ENCODE results near the gene ADISSP. TPM values are rescaled to one million over a fixed set of nuclear protein-coding genes. Genes with fewer than 3 reads are reported as not detected.

Gene ADISSP
- total and polyA plus RNA-seq, 2 of the 13 experiments (the other 11 are each of a cell fraction or from before 2014, with no cell fraction given): 38.3 to 90.6 TPM

DNA sequence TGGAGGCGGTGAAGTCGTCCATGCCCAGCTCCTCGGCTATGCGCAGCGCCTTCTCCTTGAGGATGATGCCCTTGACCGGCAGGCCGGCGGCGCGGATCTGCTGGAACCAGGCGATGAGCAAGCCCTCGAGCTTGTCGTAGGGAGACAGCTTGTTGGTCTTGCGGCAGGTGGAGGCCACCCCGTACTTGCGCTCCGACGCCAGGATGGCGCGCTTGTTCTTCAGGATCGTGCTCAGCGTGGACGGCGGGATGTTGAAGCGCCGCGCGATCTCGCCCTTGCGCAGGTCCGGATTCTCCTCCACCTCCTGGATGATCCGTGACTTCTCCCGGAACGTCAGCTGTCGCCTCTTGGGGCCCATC lies 18.6 kb upstream of the ADISSP start (continued):
- no peak for TF ChIP-seq YY1 (IDR thresholded peaks at IDR 0.05; ENCODE audit: insufficient read depth, insufficient replicate concordance, low read depth, low read length)
- 0 out of 2 replicates have a peak, but pooled peaks have one; percentile 6 for TF ChIP-seq ELF1 (CRISPR knock-in tag; IDR thresholded peaks at IDR 0.05)
- 0 out of 2 replicates have a peak, but pooled peaks have one; percentile 1 for TF ChIP-seq ZFP91 (CRISPR knock-in tag; IDR thresholded peaks at IDR 0.05; ENCODE audit: borderline replicate concordance)
- TF ChIP-seq ZNF20 (CRISPR knock-in tag; IDR thresholded peaks at IDR 0.05): no peak
- no peak for TF ChIP-seq ZNF558 (CRISPR knock-in tag; IDR thresholded peaks at IDR 0.05; ENCODE audit: borderline replicate concordance)
- TF ChIP-seq, protein P1, sequence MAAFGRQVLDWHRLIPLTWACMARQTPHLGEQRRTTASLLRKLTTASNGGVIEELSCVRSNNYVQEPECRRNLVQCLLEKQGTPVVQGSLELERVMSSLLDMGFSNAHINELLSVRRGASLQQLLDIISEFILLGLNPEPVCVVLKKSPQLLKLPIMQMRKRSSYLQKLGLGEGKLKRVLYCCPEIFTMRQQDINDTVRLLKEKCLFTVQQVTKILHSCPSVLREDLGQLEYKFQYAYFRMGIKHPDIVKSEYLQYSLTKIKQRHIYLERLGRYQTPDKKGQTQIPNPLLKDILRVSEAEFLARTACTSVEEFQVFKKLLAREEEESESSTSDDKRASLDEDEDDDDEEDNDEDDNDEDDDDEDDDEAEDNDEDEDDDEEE (CRISPR knock-in tag; IDR thresholded peaks at IDR 0.05): no peak
- no peak for TF ChIP-seq ISL2 (CRISPR knock-in tag; IDR thresholded peaks at IDR 0.05)
- TF ChIP-seq RARG (CRISPR knock-in tag; IDR thresholded peaks at IDR 0.05; ENCODE audit: low read depth): no peak
- no peak for TF ChIP-seq ZNF441 (CRISPR knock-in tag; IDR thresholded peaks at IDR 0.05; ENCODE audit: borderline replicate concordance)
- no peak for TF ChIP-seq AGO1 (IDR thresholded peaks at IDR 0.05; ENCODE audit: low read depth, low read length, poor library complexity, severe bottlenecking)
- 0 out of 2 replicates have a peak, but pooled peaks have one; percentile 62 for TF ChIP-seq ZNF83 (CRISPR knock-in tag; IDR thresholded peaks at IDR 0.05; ENCODE audit: borderline replicate concordance)
- TF ChIP-seq FOXA3 (CRISPR knock-in tag; IDR thresholded peaks at IDR 0.05): no peak
- TF ChIP-seq PHF20 (CRISPR knock-in tag; IDR thresholded peaks at IDR 0.05): no peak
- TF ChIP-seq, protein P2, sequence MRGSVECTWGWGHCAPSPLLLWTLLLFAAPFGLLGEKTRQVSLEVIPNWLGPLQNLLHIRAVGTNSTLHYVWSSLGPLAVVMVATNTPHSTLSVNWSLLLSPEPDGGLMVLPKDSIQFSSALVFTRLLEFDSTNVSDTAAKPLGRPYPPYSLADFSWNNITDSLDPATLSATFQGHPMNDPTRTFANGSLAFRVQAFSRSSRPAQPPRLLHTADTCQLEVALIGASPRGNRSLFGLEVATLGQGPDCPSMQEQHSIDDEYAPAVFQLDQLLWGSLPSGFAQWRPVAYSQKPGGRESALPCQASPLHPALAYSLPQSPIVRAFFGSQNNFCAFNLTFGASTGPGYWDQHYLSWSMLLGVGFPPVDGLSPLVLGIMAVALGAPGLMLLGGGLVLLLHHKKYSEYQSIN (CRISPR knock-in tag; IDR thresholded peaks at IDR 0.05; ENCODE audit: borderline replicate concordance): no peak
- 0 out of 2 replicates have a peak, but pooled peaks have one; percentile 11 for TF ChIP-seq ZNF446 (CRISPR knock-in tag; IDR thresholded peaks at IDR 0.05)
- TF ChIP-seq KLF16 (CRISPR knock-in tag; IDR thresholded peaks at IDR 0.05): 0 out of 4 replicates have a peak, but pooled peaks of 1 of the 2 experiments have one; percentile 58
- TF ChIP-seq ZSCAN21 (CRISPR knock-in tag; IDR thresholded peaks at IDR 0.05; ENCODE audit: borderline replicate concordance): peak; percentile 16; the same call in 1 of the 2 replicates
- TF ChIP-seq PAX8 (CRISPR knock-in tag; IDR thresholded peaks at IDR 0.05; ENCODE audit: borderline replicate concordance): no peak
- TF ChIP-seq ZNF24 (IDR thresholded peaks at IDR 0.05): no peak
- TF ChIP-seq MXD4 (CRISPR knock-in tag; IDR thresholded peaks at IDR 0.05): no peak
- TF ChIP-seq DPF2 (CRISPR knock-in tag; IDR thresholded peaks at IDR 0.05; ENCODE audit: borderline replicate concordance, low read depth): no peak
- no peak for TF ChIP-seq U2AF1 (optimal IDR thresholded peaks at IDR 0.05; ENCODE audit: low read depth, low read length)
- TF ChIP-seq, protein P3, sequence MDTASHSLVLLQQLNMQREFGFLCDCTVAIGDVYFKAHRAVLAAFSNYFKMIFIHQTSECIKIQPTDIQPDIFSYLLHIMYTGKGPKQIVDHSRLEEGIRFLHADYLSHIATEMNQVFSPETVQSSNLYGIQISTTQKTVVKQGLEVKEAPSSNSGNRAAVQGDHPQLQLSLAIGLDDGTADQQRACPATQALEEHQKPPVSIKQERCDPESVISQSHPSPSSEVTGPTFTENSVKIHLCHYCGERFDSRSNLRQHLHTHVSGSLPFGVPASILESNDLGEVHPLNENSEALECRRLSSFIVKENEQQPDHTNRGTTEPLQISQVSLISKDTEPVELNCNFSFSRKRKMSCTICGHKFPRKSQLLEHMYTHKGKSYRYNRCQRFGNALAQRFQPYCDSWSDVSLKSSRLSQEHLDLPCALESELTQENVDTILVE (CRISPR knock-in tag; IDR thresholded peaks at IDR 0.05): no peak
- 0 out of 2 replicates have a peak, but pooled peaks have one; percentile 29 for TF ChIP-seq TAF1 (CRISPR knock-in tag; IDR thresholded peaks at IDR 0.05)

All from HepG2 (cell line).